Bronchial epithelial cell (primary cell): ENCODE data around the gene MYRIP. TPM values are rescaled to one million over a fixed set of nuclear protein-coding genes. Genes with fewer than 3 reads are reported as not detected.

Experiments used
- DNase-seq: peaks from one replicate; pipeline ENCODE4 v3.0.0-alpha.2; 2010; ENCODE audit warnings: low read depth
- FAIRE-seq: peaks from 2 replicates; lab custom pipeline; 2011; peaks lifted over from hg19 to GRCh38; lab: Jason Lieb, UNC
- H3K27me3 ChIP-seq: 2 replicates; pipeline ENCODE4 v1.5.1; 2011; ENCODE audit warnings: low read length; ENCODE audit not compliant: control insufficient read depth, insufficient read depth
- H3K36me3 ChIP-seq: 2 replicates; pipeline ENCODE4 v1.5.1; 2011; ENCODE audit warnings: low read length; ENCODE audit not compliant: control insufficient read depth, insufficient read depth
- H3K4me3 ChIP-seq: 2 replicates; pipeline ENCODE4 v1.5.1; 2011; ENCODE audit warnings: mild to moderate bottlenecking, low read depth, low read length, control low read depth
- total RNA-seq: library from RNA; depleted of rRNA; stranded (reverse); fragments of >200 nt; gene quantifications from 2 replicates; pipeline ENCODE4 v1.2.1, GENCODE V29; 2014
- TF ChIP-seq, protein P1 (sequence below): IDR thresholded peaks from 2 replicates; pipeline ENCODE4 v1.5.1; 2011; ENCODE audit warnings: mild to moderate bottlenecking, moderate library complexity, low read length, control low read depth, inconsistent platforms; ENCODE audit not compliant: insufficient read depth, severe bottlenecking

The MYRIP gene
- total RNA-seq, 1 donor from 2014 or later = not detected

DNA sequence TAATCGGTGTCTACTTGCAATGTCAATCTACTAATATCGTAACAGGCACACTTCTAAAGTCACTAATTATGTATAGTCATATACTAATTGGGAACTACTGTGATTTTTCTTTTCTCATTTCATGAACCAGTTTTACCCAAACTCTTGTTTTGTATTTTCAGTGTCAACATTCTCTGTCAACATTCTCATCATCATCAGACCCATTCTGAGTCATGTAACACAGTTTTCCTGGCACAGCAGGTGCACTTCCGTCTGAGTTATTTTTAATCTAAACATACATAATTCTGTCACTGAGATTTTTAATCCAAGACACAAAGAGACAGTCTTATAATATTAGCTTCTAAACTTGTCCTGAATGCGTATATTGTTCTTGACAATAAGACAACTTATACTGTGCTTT, 295.0 kb downstream of the MYRIP start:
- TF ChIP-seq, protein P1, sequence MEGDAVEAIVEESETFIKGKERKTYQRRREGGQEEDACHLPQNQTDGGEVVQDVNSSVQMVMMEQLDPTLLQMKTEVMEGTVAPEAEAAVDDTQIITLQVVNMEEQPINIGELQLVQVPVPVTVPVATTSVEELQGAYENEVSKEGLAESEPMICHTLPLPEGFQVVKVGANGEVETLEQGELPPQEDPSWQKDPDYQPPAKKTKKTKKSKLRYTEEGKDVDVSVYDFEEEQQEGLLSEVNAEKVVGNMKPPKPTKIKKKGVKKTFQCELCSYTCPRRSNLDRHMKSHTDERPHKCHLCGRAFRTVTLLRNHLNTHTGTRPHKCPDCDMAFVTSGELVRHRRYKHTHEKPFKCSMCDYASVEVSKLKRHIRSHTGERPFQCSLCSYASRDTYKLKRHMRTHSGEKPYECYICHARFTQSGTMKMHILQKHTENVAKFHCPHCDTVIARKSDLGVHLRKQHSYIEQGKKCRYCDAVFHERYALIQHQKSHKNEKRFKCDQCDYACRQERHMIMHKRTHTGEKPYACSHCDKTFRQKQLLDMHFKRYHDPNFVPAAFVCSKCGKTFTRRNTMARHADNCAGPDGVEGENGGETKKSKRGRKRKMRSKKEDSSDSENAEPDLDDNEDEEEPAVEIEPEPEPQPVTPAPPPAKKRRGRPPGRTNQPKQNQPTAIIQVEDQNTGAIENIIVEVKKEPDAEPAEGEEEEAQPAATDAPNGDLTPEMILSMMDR = no peak
- no peak for DNase-seq
- H3K27me3 ChIP-seq = no peaks in the 10 kb centered on the region

GRCh38 chr3:40108643-40109042, 299.2 kb downstream of the MYRIP start:
- Histone ChIP-seq H3K27me3 (no peaks in the 10 kb centered on the region), H3K36me3 (no peaks in the 10 kb centered on the region), H3K4me3 (no peak overlapping the region)
- peak; percentile 83 for DNase-seq
- FAIRE-seq = peak; percentile 85
- TF ChIP-seq, protein P1 = no peak

More for the DNA sequence above, 295.0 kb downstream of the MYRIP start:
- FAIRE-seq = no peak
- H3K4me3 ChIP-seq = no peak overlapping the region
- H3K36me3 ChIP-seq = no peaks in the 10 kb centered on the region

DNA sequence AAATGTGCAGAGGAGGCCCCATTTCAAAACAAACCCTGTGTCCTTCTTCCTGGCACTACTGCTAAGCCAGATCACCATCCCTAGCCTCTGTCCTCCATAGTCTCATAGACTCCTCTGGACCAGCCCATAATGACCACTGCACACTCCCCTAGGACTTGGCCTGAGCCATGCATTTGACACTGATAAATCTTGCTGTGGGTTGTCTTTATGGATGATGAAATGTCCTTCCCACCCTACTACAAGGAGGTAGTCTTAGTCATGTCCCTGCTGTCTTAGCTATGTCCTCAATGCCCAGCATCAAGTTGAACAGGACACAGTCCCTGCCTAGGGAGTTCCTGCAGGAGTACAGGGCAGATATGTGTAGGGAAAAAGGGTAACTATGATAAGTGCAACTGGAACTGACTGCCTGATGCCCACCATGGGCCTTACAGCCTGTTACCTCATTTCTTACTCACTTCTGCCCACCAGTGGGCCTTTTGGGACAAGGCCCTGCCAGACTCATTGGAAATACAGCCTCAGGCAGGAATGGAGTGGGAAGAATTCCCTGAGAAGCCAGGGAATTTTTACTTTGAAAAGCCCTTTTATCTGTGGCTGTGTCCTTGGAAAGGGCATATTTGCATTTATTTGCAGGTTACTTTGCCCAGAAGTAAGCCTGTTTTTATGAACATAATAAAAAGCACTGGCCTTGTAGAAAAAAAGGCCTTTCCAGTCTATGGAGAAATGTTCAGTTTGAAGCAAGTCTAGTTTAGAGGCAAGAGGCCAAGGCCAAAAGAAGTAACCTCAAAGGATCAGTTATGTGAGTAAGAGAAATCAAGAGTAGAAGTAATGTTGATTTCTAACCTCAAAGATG, 300.5 kb downstream of the MYRIP start:
- Histone ChIP-seq H3K27me3 (no peaks in the 10 kb centered on the region), H3K4me3 (no peak overlapping the region), H3K36me3 (no peaks in the 10 kb centered on the region)
- DNase-seq (no peak), FAIRE-seq (no peak)
- TF ChIP-seq, protein P1 = peak; percentile 7

- H3K27me3 ChIP-seq = no peaks in the 10 kb centered on the region
- TF ChIP-seq, protein P1 = no peak
- DNase-seq = peak; percentile 68
- no peak overlapping the region for H3K4me3 ChIP-seq
- H3K36me3 ChIP-seq = no peaks in the 10 kb centered on the region
- FAIRE-seq = no peak
Observed at GRCh38 chr3:40116478-40117177, 307.2 kb downstream of the MYRIP start.

GRCh38 chr3:40118091-40118490, 308.7 kb downstream of the MYRIP start:
- no peaks in the 10 kb centered on the region for H3K27me3 ChIP-seq
- DNase-seq (no peak), FAIRE-seq (no peak)
- TF ChIP-seq, protein P1 = no peak
- no peak overlapping the region for H3K4me3 ChIP-seq
- H3K36me3 ChIP-seq = no peaks in the 10 kb centered on the region
